NCI-H1417 treated with DMSO at 0.1 percent for 48 hours (cell line): ENCODE data around the gene WDR86.

Experiments used
- DNase-seq: peaks from one replicate; lab custom pipeline; 2025; lab: John Stamatoyannopoulos, UW

The WDR86 gene

DNA sequence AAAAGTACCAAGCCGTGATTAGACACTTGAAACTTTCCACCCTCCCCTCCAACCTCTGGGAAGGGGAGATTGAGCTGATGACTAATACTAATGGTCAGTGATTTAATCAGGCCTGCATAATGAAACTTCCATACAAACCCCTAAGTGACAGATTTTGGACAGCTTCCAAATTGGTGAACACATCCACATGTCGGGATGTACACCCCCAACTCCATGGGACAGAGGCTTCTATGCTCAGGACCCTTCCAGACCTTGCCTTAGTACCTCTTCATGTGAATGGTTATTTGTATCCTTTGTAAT, 63.4 kb downstream of the WDR86 start:
- no peak for DNase-seq

GRCh38 chr7:151345576-151346469, 64.0 kb downstream of the WDR86 start:
- no peak for DNase-seq

- DNase-seq, result no peak
These were observed 66.3 kb downstream of the WDR86 start for GRCh38 chr7:151343516-151343915.

- DNase-seq, result no peak
These were observed 67.0 kb downstream of the WDR86 start for GRCh38 chr7:151342811-151343210.

DNA sequence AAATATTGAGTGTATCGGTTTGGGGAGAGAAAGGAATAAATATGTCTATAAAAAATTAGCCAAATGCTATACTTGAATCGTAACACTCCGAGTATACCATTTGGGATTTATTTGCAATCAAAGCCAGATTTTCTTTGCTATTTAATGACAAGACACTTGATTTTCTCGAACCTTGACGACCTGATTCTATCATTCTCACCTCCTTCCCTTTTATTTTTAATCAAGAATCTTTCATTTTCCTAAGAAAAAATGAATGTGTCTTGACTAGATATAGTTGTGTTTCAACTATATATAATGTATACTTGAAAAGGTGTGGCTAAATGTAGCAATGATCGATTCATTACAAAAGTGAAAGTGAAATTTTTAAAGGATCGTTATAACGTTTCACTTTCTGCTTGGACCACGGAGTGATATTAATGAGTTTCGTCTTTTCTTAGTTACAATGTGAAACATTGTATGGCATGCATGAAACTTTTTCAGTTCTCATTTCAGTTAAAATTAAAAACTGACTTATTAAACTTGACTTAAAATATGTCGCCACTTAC, 67.7 kb downstream of the WDR86 start:
- DNase-seq, result no peak

DNA sequence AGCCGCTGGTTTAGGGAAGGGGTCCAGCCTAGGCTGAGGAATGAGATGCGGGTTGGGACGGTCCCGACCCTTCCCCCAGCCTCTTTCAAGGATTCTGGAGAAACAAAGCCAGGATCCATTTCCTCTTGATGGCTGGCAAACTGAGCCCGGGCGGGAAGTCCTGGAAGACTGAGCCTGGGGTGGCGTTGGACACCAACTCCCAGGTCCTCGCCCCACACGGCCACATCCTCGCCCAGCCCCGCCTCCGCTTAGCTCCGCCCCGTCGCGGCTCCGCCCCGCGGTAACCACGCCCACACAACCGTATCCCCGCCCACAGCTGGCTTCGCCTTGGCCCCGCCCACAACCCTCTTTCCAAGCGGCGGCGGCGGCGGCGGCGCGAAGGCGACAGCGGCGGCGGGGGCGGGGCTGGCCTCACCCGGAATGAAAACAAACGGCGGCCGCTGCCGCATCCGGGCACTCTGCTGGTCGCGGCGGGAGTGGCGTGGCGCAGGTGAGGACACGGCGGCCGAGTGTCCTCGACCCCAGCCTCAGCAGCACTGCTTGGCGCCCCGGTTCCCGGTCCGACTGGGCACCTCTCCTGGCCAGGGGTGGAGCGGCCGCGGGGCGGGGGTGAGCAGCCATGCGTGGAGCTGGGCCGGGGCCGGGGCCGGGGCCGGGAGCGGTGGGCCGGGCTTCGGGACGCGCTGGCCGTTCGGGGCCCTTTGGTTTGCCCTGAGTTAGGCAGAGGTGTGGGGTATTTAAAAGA, 68.3 kb downstream of the WDR86 start, which contains the start of gene NUB1:
Gene NUB1 (plus strand): TSS at position 456 of the 745 bp plus-strand sequence. CDS start 3,538 bp downstream, outside the sequence.
- DNase-seq, result peak; percentile 60

DNA sequence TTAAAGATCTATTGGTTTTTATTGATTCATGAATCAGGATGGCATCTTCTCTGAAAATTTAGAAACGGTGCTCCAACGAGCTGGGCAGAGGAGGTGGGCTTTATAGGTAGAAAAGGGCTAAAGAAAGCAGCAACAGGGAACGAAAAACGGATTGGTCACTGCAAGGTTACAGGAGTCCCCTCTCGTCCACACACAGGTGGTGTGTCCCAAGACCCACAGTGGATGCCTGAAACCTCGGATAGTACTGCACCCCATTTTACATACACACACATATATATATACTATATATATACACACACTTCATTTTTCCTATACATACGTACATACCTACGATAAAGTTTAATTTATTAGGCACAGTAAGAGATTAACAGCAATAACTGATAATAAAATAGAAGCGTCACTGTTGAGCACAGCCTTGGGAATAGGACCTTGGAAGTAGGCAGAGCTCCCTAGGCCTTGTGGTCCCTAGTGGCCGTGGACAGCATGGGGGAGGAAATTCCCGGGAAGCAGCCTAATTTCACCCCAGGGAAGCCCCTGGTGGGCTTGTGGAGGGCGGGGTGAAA, 69.0 kb downstream of the WDR86 start:
- no peak for DNase-seq

DNA sequence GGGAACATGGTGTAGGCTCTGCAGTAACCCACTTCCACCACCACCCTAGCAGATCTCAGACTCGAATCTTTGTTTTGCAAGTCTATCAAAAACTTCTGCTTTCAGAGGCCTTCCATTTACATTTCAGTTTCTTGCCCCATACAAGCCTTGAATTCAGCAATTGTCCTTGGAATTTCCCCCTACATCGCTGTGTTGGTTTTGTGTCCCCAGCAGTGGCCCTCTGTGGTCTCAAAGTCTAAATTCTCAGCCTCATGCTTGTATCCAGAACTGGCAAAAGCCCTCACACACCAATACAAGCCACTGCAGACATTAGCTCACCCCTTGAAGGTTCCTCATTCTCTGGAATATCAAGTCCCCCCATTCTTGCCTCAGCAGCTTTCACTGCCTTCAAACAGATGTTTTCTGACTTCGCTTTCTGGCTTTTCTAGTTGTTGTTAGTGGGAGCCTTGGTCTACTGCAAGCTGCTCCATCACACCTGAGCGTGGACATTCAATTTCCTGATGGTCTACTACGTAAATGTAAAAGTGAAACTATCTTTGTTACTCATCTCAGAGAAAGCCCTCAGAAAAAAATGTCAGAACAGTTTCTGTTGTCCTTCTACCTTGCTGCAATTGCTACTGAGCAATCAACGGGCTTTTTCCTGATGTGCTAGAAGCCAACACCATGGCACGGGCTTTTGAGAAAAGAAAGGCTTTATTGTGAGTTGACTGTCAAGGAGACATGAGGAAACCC, 70.0 kb downstream of the WDR86 start:
- DNase-seq, result no peak

DNA sequence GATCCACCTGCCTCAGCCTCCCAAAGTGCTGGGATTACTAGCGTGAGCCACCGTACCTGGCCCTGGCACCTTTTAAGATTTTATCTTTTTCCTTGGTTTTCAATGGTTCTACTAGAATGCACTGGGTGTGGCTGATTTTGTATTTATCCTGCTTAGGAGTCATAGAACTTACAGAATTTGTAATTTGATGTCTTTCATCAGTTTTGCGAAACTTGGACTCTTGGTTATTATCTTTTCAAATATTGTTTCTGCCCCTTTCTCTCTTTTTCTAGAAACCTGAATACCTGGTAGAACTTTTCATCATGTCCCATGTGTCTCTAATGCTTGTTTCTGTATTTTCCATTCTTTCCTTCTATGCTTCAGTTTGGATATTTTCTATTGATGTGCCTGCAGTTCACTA, 71.0 kb downstream of the WDR86 start:
- DNase-seq, result no peak

GRCh38 chr7:151337346-151337745, 72.5 kb downstream of the WDR86 start:
- DNase-seq, result no peak

DNA sequence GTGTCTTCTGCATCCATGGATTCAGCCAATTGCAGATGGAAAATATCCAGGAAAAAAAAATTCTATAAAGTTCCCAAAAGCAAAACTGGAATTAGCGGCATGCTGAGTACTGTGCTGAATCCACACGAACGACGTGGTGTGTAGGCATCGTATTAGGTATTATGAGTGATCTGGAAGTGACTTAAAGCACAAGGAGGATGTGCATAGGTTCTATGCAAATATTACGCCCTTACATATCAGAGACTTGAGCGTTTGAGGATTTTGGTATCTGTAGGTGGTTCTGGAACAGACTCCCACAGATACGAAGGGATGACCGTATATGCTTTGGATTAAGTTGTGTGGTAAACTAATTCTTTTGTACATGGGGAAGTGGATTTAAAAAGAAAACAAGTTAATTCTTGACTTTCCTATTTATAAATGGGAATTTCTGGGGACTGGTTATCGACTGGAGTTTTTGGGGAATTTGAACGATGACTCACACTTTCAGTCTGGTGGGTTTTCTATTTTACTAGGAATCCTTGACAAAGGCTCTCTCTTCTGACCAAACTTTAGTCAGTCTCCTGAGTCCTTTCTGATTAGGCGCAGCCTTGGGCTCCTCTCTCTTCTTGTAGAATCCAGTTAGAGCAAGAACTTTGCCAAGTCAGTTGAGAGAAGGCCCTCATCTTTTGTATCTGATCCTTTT, 73.7 kb downstream of the WDR86 start:
- no peak for DNase-seq

DNA sequence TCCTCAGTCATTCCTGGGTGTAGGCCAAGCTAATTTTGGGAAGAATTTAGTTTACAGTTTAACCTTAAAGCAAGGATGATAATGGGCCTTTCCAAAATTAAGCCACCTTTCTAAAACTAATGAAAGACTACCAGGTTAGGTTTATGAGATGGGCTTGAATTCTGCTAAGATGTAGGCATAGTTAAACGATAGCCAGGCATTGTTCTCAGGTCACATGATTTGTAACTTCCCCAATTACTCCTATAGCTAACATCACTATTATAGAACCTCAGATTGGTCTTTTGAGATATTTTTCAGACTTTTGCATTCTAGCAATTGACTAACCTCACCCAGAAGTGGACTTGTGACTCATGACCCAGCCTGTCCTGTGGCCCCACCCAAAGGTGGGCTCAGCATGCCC, 75.2 kb downstream of the WDR86 start:
- no peak for DNase-seq
